Stimulated activated naive CD8-positive, alpha-beta T cell treated with anti-CD3 and anti-CD28 coated beads, Interleukin-15, Interleukin-2, amounts not matched to agents 100 ng/mL and 50 ng/mL, for 24 hours (primary cell): ENCODE results near the gene PRICKLE2.

Experiments used
- H3K27ac Mint-ChIP-seq: one replicate; pipeline ENCODE4 v1.8.0; 2021; ENCODE audit warnings: mild to moderate bottlenecking, mixed read lengths
- H3K27me3 Mint-ChIP-seq: one replicate; pipeline ENCODE4 v1.8.0; 2021; ENCODE audit warnings: mixed read lengths
- H3K36me3 Mint-ChIP-seq: one replicate; pipeline ENCODE4 v1.8.0; 2021; ENCODE audit warnings: low read depth, mixed read lengths
- H3K4me1 Mint-ChIP-seq: one replicate; pipeline ENCODE4 v1.8.0; 2021; ENCODE audit warnings: low read depth, mixed read lengths
- H3K4me3 Mint-ChIP-seq: one replicate; pipeline ENCODE4 v1.8.0; 2021; ENCODE audit warnings: mild to moderate bottlenecking, mixed read lengths
- H3K9me3 Mint-ChIP-seq: one replicate; pipeline ENCODE4 v1.8.0; 2021; ENCODE audit warnings: mixed read lengths

PRICKLE2 gene

GRCh38 chr3:64218329-64218728 is 6.9 kb downstream of the PRICKLE2 start:
- Mint-ChIP-seq H3K4me1 (no peaks in the 10 kb centered on the region), H3K9me3 (no peaks in the 10 kb centered on the region), H3K27ac (no peak overlapping the region), H3K36me3 (no peaks in the 10 kb centered on the region), H3K27me3 (peaks cover 5% of the 10 kb centered on the region), H3K4me3 (no peak overlapping the region)

- Mint-ChIP-seq H3K4me3 (no peak overlapping the region), H3K27ac (no peak overlapping the region), H3K36me3 (no peaks in the 10 kb centered on the region), H3K27me3 (peaks cover 5% of the 10 kb centered on the region), H3K9me3 (no peaks in the 10 kb centered on the region), H3K4me1 (no peaks in the 10 kb centered on the region)
Measured at GRCh38 chr3:64216274-64217147, 8.8 kb downstream of the PRICKLE2 start.

- Mint-ChIP-seq H3K4me1 (no peaks in the 10 kb centered on the region), H3K36me3 (no peaks in the 10 kb centered on the region), H3K4me3 (no peak overlapping the region), H3K27me3 (peaks cover 5% of the 10 kb centered on the region), H3K27ac (no peak overlapping the region), H3K9me3 (no peaks in the 10 kb centered on the region)
Measured at GRCh38 chr3:64215559-64215958, 9.7 kb downstream of the PRICKLE2 start.

GRCh38 chr3:64215103-64215502 is 10.2 kb downstream of the PRICKLE2 start:
- Mint-ChIP-seq H3K27ac (no peak overlapping the region), H3K9me3 (no peaks in the 10 kb centered on the region), H3K27me3 (peaks cover 5% of the 10 kb centered on the region), H3K36me3 (no peaks in the 10 kb centered on the region), H3K4me1 (no peaks in the 10 kb centered on the region), H3K4me3 (no peak overlapping the region)

DNA sequence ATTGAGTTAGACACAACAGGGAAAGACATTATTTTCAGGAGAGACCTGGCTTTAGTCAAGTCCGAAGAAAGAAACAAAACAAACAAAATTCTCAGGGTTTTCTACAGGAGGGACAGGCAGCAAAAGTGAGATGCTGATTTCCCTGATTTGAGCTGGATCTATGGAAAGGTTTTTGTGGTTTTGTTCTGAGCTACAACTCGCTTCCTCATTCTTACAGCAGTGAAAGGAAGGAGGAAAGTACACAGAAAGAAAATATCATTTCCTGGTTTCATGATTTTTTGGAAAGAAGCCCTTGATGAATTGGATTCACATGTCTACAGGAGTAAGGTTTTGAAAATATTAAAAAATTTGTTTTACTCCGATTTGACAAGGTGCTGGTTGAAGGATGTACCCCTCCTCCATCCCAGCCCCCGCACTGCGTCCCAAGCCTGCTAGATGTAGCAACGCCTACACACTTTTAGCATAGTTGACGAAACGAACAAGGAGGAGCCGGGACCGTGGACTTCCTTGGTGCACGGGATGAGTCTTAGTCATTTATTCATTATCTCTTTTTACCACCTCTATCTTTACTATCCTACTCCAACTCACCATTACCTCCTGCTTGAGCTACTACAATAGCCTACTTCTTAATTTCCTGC is 10.8 kb downstream of the PRICKLE2 start:
- Mint-ChIP-seq H3K27me3 (peaks cover 5% of the 10 kb centered on the region), H3K4me1 (no peaks in the 10 kb centered on the region), H3K27ac (no peak overlapping the region), H3K9me3 (no peaks in the 10 kb centered on the region), H3K4me3 (no peak overlapping the region), H3K36me3 (no peaks in the 10 kb centered on the region)

DNA sequence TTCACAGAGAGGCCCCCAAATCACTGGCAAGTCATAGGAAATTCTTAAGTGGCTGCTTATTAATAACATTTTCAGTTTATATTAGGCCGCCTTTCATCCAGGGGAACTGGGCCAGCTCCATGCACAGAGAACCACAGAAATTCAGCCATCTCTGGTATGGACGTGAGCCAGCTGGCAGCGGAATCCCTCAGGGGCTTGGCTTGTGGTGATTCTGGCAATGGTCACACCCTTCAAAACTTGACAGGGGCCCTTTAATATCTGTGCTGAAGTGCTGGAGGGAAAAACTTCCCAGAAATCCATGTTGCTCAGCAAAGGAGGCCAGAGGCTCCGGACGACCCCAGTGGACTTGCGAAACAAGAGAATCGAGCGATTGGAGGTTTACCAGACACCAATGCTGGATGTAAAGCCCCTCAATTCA is 11.3 kb downstream of the PRICKLE2 start:
- peaks cover 5% of the 10 kb centered on the region for H3K27me3 Mint-ChIP-seq
- no peak overlapping the region for H3K4me3 Mint-ChIP-seq
- no peaks in the 10 kb centered on the region for H3K36me3 Mint-ChIP-seq
- H3K27ac Mint-ChIP-seq: no peak overlapping the region
- no peaks in the 10 kb centered on the region for H3K4me1 Mint-ChIP-seq
- no peaks in the 10 kb centered on the region for H3K9me3 Mint-ChIP-seq

- peaks cover 5% of the 10 kb centered on the region for H3K27me3 Mint-ChIP-seq
- H3K27ac Mint-ChIP-seq: no peak overlapping the region
- H3K9me3 Mint-ChIP-seq: no peaks in the 10 kb centered on the region
- no peak overlapping the region for H3K4me3 Mint-ChIP-seq
- no peaks in the 10 kb centered on the region for H3K4me1 Mint-ChIP-seq
- no peaks in the 10 kb centered on the region for H3K36me3 Mint-ChIP-seq
Measured at GRCh38 chr3:64213224-64213878, 11.9 kb downstream of the PRICKLE2 start.

DNA sequence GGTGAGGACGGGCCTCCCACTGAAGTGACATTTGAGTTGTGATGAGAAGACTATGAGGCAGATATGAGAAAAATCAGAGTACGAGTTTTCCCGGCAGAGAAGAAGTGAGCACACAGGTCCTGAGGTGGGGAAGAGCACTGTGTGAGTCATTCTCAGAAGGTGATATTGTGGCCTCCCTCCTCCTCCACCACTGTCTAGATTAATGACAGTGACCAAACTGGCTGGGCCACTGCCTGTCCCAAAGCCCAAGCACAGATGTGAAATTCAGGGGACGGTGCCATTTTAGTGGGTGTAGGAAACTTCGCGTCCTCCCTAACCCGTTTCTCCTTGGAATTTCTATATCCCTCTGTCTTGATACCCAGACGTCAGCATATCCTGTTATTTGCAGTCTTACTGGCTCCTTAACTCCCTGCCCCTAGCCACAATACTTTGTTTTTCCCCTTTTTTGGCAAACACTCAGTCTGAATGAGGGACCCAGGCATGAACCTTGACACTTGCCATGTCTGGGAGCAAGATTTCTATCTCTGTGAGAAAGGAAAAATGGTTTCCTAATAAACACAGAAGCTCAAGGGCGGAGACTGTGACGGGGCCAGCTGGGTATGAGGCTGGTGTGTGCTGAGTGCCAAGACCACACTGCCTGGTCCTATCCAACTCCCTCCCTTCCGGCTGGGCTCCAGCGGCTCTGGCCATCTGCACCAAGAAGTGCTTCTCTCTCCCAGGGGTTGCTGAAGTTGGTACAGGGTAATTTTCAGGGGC is 15.2 kb downstream of the PRICKLE2 start:
- Mint-ChIP-seq H3K9me3 (peaks cover 3% of the 10 kb centered on the region), H3K27ac (no peak overlapping the region), H3K4me3 (no peak overlapping the region), H3K4me1 (no peaks in the 10 kb centered on the region), H3K27me3 (peaks cover 5% of the 10 kb centered on the region), H3K36me3 (no peaks in the 10 kb centered on the region)

- Mint-ChIP-seq H3K9me3 (peaks cover 3% of the 10 kb centered on the region), H3K4me3 (no peak overlapping the region), H3K27me3 (peaks cover 12% of the 10 kb centered on the region), H3K4me1 (no peaks in the 10 kb centered on the region), H3K36me3 (no peaks in the 10 kb centered on the region), H3K27ac (no peak overlapping the region)
Measured at GRCh38 chr3:64207289-64208080, 17.8 kb downstream of the PRICKLE2 start.

DNA sequence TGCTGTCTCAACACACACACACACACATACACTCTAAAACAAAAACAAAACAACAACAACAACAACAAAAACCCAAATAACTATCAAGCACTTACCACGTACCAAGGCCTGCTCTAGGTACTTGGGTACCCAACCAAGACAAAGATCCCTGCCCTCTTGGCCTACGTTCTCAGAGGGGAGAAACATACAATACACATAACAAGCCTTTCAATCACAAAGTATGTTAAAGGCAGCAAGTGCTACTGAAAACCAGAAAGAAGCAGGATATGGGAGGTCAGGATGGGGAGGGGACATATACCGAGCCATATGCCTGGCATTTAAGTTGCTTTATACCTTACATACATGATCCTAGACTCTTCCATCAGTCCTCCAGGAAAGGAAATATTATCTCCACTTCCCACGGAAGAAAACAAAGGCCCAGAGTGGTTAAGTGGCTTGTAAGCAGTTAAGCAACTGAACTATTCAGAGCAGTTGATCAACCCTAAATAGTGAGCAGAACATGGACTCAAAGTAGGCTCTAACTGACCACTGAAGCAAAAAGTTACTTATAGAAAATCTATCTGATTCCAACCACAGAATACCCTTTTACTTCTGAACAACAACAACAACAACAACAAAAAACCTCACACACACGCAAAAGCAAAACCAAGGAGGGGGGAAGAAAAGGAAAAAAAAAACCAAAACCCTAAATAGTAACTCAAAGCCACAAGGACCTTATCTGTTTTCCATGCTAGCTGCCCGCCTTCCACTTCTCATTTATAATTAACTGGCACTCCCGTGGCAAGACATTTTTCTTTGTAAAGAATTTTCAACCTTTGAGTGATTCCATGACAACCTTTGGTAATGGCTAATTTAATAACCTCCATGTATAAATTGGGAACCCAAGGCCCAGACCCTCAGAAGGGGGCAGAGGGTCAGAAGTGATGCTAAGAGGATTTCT is 21.0 kb downstream of the PRICKLE2 start:
- peaks cover 3% of the 10 kb centered on the region for H3K9me3 Mint-ChIP-seq
- no peaks in the 10 kb centered on the region for H3K36me3 Mint-ChIP-seq
- H3K4me3 Mint-ChIP-seq: no peak overlapping the region
- H3K27me3 Mint-ChIP-seq: peaks cover 12% of the 10 kb centered on the region
- no peak overlapping the region for H3K27ac Mint-ChIP-seq
- no peaks in the 10 kb centered on the region for H3K4me1 Mint-ChIP-seq

GRCh38 chr3:64203216-64203615 is 22.1 kb downstream of the PRICKLE2 start:
- Mint-ChIP-seq H3K27me3 (peaks cover 12% of the 10 kb centered on the region), H3K4me3 (no peak overlapping the region), H3K27ac (no peak overlapping the region), H3K4me1 (no peaks in the 10 kb centered on the region), H3K9me3 (peaks cover 2% of the 10 kb centered on the region), H3K36me3 (no peaks in the 10 kb centered on the region)

GRCh38 chr3:64199932-64200331 is 25.3 kb downstream of the PRICKLE2 start:
- H3K27ac Mint-ChIP-seq: no peak overlapping the region
- H3K9me3 Mint-ChIP-seq: peaks cover 8% of the 10 kb centered on the region
- H3K27me3 Mint-ChIP-seq: peaks cover 12% of the 10 kb centered on the region
- no peaks in the 10 kb centered on the region for H3K36me3 Mint-ChIP-seq
- no peak overlapping the region for H3K4me3 Mint-ChIP-seq
- no peaks in the 10 kb centered on the region for H3K4me1 Mint-ChIP-seq

DNA sequence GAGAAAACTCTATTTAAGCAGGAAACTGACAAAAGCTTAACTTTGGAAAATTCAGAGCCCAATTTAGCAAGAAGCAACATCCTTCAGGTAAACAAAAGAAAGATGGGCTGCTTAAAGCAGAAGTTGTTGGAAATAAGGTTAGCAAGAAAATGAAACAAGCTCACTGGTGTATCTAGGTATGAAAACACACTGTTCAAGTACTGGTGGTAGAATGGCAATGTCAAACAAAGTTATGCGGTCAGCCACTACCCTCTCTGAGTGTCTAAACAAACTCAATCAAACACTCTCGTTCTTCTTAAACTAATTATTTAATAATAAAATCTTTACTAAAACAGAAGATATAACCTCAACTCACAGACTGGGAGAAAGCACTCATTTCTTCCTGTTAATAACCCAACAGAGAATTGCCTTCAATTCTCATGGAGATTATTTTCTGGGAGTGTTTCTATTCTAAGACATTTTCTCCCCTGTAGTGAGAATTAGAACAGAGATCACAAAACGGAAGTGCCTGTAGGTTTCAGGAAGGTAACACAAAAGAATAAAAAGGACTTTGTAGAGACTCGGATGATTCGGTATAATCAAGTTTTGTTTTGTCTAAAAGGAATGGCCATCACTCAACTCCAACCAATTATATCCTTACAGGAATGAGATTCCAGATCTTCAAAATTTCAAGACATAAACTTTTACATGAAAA is 28.9 kb downstream of the PRICKLE2 start:
- Mint-ChIP-seq H3K36me3 (no peaks in the 10 kb centered on the region), H3K4me1 (no peaks in the 10 kb centered on the region), H3K27me3 (peaks cover 1% of the 10 kb centered on the region), H3K27ac (no peak overlapping the region), H3K4me3 (no peak overlapping the region), H3K9me3 (peaks cover 12% of the 10 kb centered on the region)
